HepG2 (cell line): Measurements from ENCODE around the gene SLC17A9. TPM values are rescaled to one million over a fixed set of nuclear protein-coding genes. Genes with fewer than 3 reads are reported as not detected.

Experiments used
- CBX2 ChIP-seq, 2 experiments: fragments of 200-600 bp in 1 of 2; sonication (generic); formaldehyde crosslinking in 1 of 2; IDR thresholded peaks; 2 replicates each; pipeline versions ENCODE4 v1.7.0 to v1.8.1; 2018 to 2022; ENCODE audit warnings: low read depth in 2 of 2, low read length in 1 of 2, mild to moderate bottlenecking in 1 of 2, missing genetic modification reagents in 1 of 2
- CREM ChIP-seq, 2 experiments: sonication (generic) in 1 of 2; formaldehyde crosslinking in 1 of 2; IDR thresholded peaks; 2 replicates each; pipeline versions ENCODE4 v1.4.0 to v1.6.1; 2016 to 2020; ENCODE audit warnings: antibody characterized with exemption in 1 of 2, mild to moderate bottlenecking in 1 of 2, missing genetic modification reagents in 1 of 2
- GTF3A ChIP-seq: sonication (generic); formaldehyde crosslinking; conservative IDR thresholded peaks from 2 replicates; pipeline ENCODE4 v1.4.0; 2020; ENCODE audit warnings: mild to moderate bottlenecking, missing genetic modification reagents
- MIXL1 ChIP-seq: IDR thresholded peaks from 2 replicates; pipeline ENCODE4 v1.6.1; 2016
- NCOA5 ChIP-seq: sonication (generic); formaldehyde crosslinking; IDR thresholded peaks from 2 replicates; pipeline ENCODE4 v1.4.0; 2020; ENCODE audit warnings: missing genetic modification reagents
- NFE2 ChIP-seq: sonication (generic); formaldehyde crosslinking; IDR thresholded peaks from 2 replicates; pipeline ENCODE4 v1.4.0; 2020; ENCODE audit warnings: missing genetic modification reagents
- PCBP2 ChIP-seq: fragments of 200-400 bp; formaldehyde crosslinking; optimal IDR thresholded peaks from 2 replicates; pipeline ENCODE3; 2018; ENCODE audit warnings: low read length, low read depth; ENCODE audit not compliant: poor library complexity, severe bottlenecking
- SIN3A ChIP-seq: IDR thresholded peaks from 2 replicates; pipeline ENCODE4 v1.6.1; 2011; ENCODE audit warnings: low read depth, mild to moderate bottlenecking, control low read depth, low read length, borderline replicate concordance
- TAF15 ChIP-seq: fragments of 200-400 bp; formaldehyde crosslinking; IDR thresholded peaks from one replicate; pipeline ENCODE4 v1.6.1; 2018; ENCODE audit warnings: mild to moderate bottlenecking, low read depth, low read length; ENCODE audit not compliant: poor library complexity, severe bottlenecking
- TARDBP ChIP-seq: sonication (generic); formaldehyde crosslinking; IDR thresholded peaks from 2 replicates; pipeline ENCODE4 v1.8.0; 2022; ENCODE audit warnings: mild to moderate bottlenecking, missing genetic modification reagents
- THAP11 ChIP-seq: IDR thresholded peaks from 2 replicates; pipeline ENCODE4 v1.6.1; 2016; ENCODE audit warnings: missing biosample characterization, missing genetic modification reagents
- TP53 ChIP-seq: sonication (generic); formaldehyde crosslinking; conservative IDR thresholded peaks from 2 replicates; pipeline ENCODE4 v1.4.0; 2020; ENCODE audit warnings: missing genetic modification reagents
- ZFYVE20 ChIP-seq: sonication (generic); formaldehyde crosslinking; IDR thresholded peaks from 2 replicates; pipeline ENCODE4 v1.8.0; 2023; ENCODE audit warnings: low read depth, mild to moderate bottlenecking, moderate library complexity, missing genetic modification reagents, borderline replicate concordance
- ZNF354B ChIP-seq: sonication (generic); formaldehyde crosslinking; IDR thresholded peaks from 2 replicates; pipeline ENCODE4 v1.8.0; 2022; ENCODE audit warnings: mild to moderate bottlenecking, missing genetic modification reagents
- ZNF460 ChIP-seq: sonication (generic); formaldehyde crosslinking; IDR thresholded peaks from 2 replicates; pipeline ENCODE4 v1.5.1; 2020; ENCODE audit warnings: missing genetic modification reagents, mild to moderate bottlenecking, borderline replicate concordance
- ZNF557 ChIP-seq: sonication (generic); formaldehyde crosslinking; IDR thresholded peaks from 2 replicates; pipeline ENCODE4 v1.4.0; 2020; ENCODE audit warnings: missing genetic modification reagents
- polyA plus RNA-seq, 8 experiments: library from polyadenylated mRNA; depleted of rRNA in 3 of 8; stranded (reverse) in 7 of 8; unstranded in 1 of 8; fragments of >200 nt; fragmentation: Illumina TruSeq in 4 of 8; extraction: Trizol in 4 of 8; gene quantifications; 2 replicates each; pipeline versions ENCODE4 v1.2.1 to v1.2.3, GENCODE V29; 2011 to 2016; ENCODE audit warnings: low read depth in 4 of 8, missing spikeins in 1 of 8, mixed read lengths in 1 of 8; ENCODE audit not compliant: insufficient read depth in 1 of 8
- total RNA-seq, 5 experiments: library from RNA; depleted of rRNA; stranded (reverse); fragments of >200 nt; fragmentation: Illumina TruSeq; extraction: Trizol; gene quantifications; 2 replicates each; pipeline ENCODE4 v1.2.3, GENCODE V29; 2016; ENCODE audit warnings: low read depth in 1 of 5
- TF ChIP-seq, protein P1 (sequence below): sonication (generic); formaldehyde crosslinking; IDR thresholded peaks from 2 replicates; pipeline ENCODE4 v1.4.0; 2020; ENCODE audit warnings: missing genetic modification reagents
- TF ChIP-seq, protein P2 (sequence below): sonication (generic); formaldehyde crosslinking; IDR thresholded peaks from 2 replicates; pipeline ENCODE4 v1.4.0; 2020; ENCODE audit warnings: missing genetic modification reagents
- TF ChIP-seq, protein P3 (sequence below): IDR thresholded peaks from 2 replicates; pipeline ENCODE4 v1.6.1; 2016; ENCODE audit warnings: low read depth, borderline replicate concordance
- TF ChIP-seq, protein P4 (sequence below): sonication (generic); formaldehyde crosslinking; IDR thresholded peaks from 2 replicates; pipeline ENCODE4 v1.5.0; 2020; ENCODE audit warnings: mild to moderate bottlenecking, missing genetic modification reagents, moderate library complexity

Gene SLC17A9
- total and polyA plus RNA-seq, 2 of the 13 experiments (the other 11 are each of a cell fraction or from before 2014, with no cell fraction given), result 110 to 191 TPM

DNA sequence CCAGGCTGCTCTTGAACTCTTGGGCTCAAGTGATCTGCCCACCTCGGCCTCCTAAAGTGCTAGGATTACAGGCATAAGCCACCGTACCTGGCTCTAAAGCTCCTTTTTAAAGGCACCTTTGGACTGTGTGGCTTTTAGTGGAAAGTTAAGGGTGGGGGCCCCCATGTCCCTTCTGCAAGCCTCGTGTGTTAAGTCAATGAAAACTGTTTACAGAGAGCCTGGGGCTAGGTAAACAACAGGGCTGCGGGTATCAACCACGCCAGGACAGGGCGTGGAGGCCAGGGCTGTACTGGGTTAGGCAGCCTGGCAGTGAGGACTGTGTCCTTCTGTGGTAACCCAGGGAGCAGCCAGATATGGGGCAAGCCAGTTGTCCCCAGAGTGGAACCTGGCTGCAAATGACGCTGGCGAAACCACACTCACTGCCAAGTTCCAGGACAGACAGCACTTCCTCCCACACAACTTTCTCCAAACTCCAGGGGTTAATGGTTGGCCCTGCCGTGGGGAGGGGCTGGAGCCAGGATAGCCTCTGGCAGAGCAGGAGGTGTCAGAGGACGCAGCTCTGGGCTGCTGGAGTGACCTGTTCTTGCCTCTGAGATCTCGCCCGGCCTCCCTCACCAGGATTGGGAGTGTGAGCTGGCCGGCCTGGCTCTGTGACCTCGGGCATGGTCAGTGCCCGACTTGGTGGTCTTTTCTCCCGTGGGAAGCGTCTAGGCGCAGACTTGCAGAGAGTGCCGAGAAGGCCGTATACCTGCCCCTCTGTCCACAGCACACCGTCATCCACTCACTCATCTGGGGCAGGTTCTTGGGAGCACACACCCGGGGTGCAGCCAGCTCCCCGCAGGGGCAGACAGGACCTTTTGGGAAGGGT lies 3.2 kb downstream of the SLC17A9 start (continued):
- TF ChIP-seq, protein P1, sequence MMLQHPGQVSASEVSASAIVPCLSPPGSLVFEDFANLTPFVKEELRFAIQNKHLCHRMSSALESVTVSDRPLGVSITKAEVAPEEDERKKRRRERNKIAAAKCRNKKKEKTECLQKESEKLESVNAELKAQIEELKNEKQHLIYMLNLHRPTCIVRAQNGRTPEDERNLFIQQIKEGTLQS (CRISPR knock-in tag), result no peak
- no peak for TF ChIP-seq GTF3A
- TF ChIP-seq NFE2 (CRISPR knock-in tag), result no peak
- TF ChIP-seq NCOA5 (CRISPR knock-in tag), result no peak
- TF ChIP-seq ZFYVE20 (CRISPR knock-in tag), result 0 out of 2 replicates have a peak, but pooled peaks have one; percentile 35
- TF ChIP-seq PCBP2, result no peak
- TF ChIP-seq ZNF460 (CRISPR knock-in tag), result peak; percentile 80; the same call in 1 of the 2 replicates
- TF ChIP-seq CBX2 (IDR thresholded peaks at IDR 0.05; ENCODE audit: low read depth, low read length), result no peak
- TF ChIP-seq CBX2 (CRISPR knock-in tag; IDR thresholded peaks at IDR 0.05; ENCODE audit: low read depth), result no peak
- 0 out of 2 replicates have a peak, but pooled peaks have one; percentile 54 for TF ChIP-seq ZNF557 (CRISPR knock-in tag)
- TF ChIP-seq TARDBP, result peak; percentile 98
- peak; percentile 97 for TF ChIP-seq MIXL1
- TF ChIP-seq, protein P2, sequence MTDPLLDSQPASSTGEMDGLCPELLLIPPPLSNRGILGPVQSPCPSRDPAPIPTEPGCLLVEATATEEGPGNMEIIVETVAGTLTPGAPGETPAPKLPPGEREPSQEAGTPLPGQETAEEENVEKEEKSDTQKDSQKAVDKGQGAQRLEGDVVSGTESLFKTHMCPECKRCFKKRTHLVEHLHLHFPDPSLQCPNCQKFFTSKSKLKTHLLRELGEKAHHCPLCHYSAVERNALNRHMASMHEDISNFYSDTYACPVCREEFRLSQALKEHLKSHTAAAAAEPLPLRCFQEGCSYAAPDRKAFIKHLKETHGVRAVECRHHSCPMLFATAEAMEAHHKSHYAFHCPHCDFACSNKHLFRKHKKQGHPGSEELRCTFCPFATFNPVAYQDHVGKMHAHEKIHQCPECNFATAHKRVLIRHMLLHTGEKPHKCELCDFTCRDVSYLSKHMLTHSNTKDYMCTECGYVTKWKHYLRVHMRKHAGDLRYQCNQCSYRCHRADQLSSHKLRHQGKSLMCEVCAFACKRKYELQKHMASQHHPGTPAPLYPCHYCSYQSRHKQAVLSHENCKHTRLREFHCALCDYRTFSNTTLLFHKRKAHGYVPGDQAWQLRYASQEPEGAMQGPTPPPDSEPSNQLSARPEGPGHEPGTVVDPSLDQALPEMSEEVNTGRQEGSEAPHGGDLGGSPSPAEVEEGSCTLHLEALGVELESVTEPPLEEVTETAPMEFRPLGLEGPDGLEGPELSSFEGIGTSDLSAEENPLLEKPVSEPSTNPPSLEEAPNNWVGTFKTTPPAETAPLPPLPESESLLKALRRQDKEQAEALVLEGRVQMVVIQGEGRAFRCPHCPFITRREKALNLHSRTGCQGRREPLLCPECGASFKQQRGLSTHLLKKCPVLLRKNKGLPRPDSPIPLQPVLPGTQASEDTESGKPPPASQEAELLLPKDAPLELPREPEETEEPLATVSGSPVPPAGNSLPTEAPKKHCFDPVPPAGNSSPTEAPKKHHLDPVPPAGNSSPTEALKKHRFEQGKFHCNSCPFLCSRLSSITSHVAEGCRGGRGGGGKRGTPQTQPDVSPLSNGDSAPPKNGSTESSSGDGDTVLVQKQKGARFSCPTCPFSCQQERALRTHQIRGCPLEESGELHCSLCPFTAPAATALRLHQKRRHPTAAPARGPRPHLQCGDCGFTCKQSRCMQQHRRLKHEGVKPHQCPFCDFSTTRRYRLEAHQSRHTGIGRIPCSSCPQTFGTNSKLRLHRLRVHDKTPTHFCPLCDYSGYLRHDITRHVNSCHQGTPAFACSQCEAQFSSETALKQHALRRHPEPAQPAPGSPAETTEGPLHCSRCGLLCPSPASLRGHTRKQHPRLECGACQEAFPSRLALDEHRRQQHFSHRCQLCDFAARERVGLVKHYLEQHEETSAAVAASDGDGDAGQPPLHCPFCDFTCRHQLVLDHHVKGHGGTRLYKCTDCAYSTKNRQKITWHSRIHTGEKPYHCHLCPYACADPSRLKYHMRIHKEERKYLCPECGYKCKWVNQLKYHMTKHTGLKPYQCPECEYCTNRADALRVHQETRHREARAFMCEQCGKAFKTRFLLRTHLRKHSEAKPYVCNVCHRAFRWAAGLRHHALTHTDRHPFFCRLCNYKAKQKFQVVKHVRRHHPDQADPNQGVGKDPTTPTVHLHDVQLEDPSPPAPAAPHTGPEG (CRISPR knock-in tag), result no peak
- TF ChIP-seq SIN3A, result peak; percentile 86; the same call in 1 of the 2 replicates
- peak; percentile 94 for TF ChIP-seq TP53 (CRISPR knock-in tag)
- TF ChIP-seq, protein P3, sequence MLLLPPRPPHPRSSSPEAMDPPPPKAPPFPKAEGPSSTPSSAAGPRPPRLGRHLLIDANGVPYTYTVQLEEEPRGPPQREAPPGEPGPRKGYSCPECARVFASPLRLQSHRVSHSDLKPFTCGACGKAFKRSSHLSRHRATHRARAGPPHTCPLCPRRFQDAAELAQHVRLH, result peak; percentile 94
- peak; percentile 40 for TF ChIP-seq TAF15
- TF ChIP-seq, protein P4, sequence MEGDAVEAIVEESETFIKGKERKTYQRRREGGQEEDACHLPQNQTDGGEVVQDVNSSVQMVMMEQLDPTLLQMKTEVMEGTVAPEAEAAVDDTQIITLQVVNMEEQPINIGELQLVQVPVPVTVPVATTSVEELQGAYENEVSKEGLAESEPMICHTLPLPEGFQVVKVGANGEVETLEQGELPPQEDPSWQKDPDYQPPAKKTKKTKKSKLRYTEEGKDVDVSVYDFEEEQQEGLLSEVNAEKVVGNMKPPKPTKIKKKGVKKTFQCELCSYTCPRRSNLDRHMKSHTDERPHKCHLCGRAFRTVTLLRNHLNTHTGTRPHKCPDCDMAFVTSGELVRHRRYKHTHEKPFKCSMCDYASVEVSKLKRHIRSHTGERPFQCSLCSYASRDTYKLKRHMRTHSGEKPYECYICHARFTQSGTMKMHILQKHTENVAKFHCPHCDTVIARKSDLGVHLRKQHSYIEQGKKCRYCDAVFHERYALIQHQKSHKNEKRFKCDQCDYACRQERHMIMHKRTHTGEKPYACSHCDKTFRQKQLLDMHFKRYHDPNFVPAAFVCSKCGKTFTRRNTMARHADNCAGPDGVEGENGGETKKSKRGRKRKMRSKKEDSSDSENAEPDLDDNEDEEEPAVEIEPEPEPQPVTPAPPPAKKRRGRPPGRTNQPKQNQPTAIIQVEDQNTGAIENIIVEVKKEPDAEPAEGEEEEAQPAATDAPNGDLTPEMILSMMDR (CRISPR knock-in tag), result 0 out of 2 replicates have a peak, but pooled peaks have one; percentile 33
- TF ChIP-seq ZNF354B (CRISPR knock-in tag), result no peak
- peak; percentile 90 for TF ChIP-seq CREM (IDR thresholded peaks at IDR 0.05)
- no peak for TF ChIP-seq CREM (CRISPR knock-in tag; IDR thresholded peaks at IDR 0.05)
- TF ChIP-seq THAP11, result peak; percentile 90
